Measurements from ENCODE around the gene PHYKPL.

DNA sequence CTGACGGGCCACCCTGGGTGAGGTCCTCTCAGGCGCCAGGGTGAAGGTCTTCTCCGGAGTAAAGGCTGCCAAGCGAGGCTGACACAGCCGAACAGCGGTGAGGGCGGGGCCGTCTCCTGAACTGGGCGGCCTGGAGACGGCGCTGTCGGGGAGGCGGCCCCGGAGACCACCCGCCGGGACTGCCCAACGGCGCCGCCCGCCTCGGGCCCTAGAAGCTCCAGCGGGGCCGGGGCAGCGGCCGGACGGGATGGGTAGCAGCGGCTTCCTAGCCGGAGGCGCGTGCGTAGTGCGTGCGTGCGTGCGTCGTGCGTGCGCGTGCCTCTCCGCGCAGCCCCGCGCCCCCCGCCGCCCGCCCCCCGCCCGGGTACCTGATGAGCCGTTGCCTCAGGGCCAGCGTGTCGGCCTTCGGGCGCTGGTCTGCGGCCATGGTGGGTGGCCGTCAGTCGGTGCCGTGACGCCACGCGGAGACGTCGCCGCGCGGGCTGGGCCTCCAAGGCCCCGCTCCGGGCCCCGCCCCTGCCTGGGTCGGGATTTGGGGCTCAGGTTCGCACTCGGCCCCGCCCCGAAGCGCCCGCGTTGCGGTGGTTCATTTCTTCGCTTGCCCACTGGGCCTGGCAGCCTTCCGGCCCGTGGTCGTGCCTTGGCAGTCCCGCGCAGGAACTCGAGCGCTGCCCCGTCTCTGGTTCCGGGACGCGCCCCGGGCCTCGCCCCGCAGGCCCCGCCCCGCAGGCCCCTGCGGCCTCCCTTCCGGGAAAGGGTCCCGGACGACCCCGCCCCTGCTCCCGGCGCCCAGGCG is at the start of gene PHYKPL:
- TF ChIP-seq EZH2 (IDR thresholded peaks at IDR 0.05) (no peak), POLR2AphosphoS5 (IDR thresholded peaks at IDR 0.05; ENCODE audit: borderline replicate concordance, low read depth, low read length) (peak; percentile 61), FOXP2 (optimal IDR thresholded peaks at IDR 0.05; ENCODE audit: control extremely low read depth, extremely low read length, insufficient read depth) (peak; percentile 81)

Measured in SK-N-MC (cell line).